ENCODE data around the gene PAPPA2.

DNA sequence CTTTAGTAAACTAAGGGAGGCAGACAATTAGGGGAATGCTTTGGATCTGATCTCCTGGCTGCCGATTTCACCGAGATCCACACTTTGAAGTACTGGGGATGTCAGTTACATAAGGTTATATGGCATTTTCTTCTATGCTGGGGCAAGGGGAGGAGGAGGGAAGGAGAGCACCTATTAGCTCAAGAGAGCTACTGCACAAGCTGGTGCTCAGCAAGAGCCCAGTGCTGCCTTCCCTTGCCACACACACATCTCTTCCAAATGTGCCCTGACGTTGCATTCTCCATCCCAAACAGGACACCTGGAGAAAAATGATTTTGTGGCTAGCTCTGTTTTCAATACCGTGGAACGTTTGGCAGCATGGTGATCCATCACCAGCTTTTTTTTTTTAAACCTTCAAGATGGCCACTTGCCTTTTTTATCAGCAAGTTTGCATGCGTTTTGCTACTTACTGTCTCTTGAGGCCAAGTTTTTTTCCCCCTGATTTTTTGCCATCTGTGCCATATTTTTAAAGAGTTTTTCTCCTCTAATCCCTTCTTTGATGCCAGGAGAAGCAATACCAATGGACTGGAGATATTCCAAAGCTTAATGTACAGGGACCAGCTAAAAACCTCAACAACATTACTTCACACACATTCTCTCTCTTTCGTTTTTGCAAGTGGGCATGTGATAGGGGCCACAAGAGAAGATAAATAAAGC lies 66.6 kb downstream of the PAPPA2 start:
- TF ChIP-seq EGR1 (IDR thresholded peaks at IDR 0.05; ENCODE audit: borderline replicate concordance in 1 of 2, low read depth in 2 of 2, low read length in 2 of 2) (no peak), POLR2A (IDR thresholded peaks at IDR 0.05; ENCODE audit: low read depth, low read length) (no peak)
- TF ChIP-seq, protein P1, sequence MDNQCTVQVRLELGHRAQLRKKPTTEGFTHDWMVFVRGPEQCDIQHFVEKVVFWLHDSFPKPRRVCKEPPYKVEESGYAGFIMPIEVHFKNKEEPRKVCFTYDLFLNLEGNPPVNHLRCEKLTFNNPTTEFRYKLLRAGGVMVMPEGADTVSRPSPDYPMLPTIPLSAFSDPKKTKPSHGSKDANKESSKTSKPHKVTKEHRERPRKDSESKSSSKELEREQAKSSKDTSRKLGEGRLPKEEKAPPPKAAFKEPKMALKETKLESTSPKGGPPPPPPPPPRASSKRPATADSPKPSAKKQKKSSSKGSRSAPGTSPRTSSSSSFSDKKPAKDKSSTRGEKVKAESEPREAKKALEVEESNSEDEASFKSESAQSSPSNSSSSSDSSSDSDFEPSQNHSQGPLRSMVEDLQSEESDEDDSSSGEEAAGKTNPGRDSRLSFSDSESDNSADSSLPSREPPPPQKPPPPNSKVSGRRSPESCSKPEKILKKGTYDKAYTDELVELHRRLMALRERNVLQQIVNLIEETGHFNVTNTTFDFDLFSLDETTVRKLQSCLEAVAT (IDR thresholded peaks at IDR 0.05) = no peak
- TF ChIP-seq, protein P2, sequence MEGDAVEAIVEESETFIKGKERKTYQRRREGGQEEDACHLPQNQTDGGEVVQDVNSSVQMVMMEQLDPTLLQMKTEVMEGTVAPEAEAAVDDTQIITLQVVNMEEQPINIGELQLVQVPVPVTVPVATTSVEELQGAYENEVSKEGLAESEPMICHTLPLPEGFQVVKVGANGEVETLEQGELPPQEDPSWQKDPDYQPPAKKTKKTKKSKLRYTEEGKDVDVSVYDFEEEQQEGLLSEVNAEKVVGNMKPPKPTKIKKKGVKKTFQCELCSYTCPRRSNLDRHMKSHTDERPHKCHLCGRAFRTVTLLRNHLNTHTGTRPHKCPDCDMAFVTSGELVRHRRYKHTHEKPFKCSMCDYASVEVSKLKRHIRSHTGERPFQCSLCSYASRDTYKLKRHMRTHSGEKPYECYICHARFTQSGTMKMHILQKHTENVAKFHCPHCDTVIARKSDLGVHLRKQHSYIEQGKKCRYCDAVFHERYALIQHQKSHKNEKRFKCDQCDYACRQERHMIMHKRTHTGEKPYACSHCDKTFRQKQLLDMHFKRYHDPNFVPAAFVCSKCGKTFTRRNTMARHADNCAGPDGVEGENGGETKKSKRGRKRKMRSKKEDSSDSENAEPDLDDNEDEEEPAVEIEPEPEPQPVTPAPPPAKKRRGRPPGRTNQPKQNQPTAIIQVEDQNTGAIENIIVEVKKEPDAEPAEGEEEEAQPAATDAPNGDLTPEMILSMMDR (IDR thresholded peaks at IDR 0.05 in 2 of 3, conservative IDR thresholded peaks at IDR 0.05 in 1 of 3; ENCODE audit: control insufficient read depth in 2 of 3, extremely low read depth in 1 of 3, insufficient read depth in 1 of 3, low read depth in 3 of 3, low read length in 3 of 3) = no peak
